Putamen (tissue), 1 donor: ENCODE results near the gene SERPINB2.
"Not testable (repeated sequence)": the region's sequence is repeated elsewhere in the genome, so short reads cannot be mapped to it uniquely, and the experiment has no call there.

Source experiments
- DNase-seq: peaks from one replicate; pipeline ENCODE4 v3.0.0-alpha.2; 2016; ENCODE audit warnings: low spot score

Gene SERPINB2

DNA sequence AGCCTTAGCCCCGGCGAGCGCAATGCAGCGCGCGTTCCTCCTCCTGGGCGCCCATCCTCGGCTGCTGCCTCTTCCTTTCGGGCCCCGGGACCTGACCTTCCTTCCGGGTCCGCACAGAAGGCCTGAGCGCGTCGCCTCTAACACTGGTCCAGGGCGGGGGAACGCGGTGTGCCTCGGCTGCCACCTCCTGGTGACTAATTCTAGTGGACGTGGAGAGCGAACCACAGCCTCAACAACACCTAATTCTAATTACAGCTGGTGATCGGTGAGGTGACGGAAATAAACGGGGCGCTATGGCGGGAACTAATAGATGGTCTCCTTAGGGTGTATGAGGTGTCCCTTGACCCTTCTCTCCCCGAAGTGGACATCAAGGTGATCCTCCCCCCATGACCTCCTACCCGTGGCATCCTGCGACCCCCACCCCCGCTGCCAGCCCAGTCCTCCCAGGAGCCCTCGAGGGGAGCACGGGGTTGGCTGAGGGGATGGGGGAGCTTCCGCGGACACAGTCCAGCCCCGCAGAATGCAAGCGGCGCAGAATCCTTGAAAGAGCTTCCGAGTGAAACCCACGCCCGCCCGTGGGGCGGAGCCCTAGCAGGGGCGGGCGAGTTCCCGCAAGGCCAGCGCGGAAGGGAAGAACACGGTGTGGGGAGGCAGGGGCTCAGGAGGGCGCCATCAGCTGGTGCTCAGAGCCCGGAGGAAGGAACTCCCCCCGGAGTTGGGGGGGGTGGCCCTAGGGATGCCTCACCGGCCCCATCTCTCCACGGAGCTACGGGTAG lies 48.8 kb downstream of the SERPINB2 start:
- DNase-seq, result peak; percentile 54

DNA sequence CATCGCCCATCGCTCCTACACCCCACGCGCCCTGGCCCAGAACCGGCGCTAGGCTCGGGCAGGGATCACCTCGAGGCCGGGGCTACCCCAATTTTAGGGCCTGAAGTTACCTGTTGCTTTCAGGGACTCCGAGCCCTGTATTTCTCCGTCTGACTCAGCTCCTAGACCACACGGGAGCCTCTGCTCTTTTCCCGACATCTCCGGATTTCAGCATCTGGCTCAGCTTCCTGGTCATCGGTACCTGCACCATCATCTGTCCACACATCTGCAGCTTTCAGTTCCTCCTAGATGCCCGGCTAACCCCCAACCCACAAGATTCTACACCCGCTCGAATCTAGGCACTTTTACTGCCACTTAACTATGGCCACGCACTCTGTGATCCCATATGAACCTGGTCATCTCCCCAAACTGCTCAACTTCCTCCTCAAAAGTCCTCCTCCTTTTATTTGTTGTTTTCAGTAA lies 49.5 kb downstream of the SERPINB2 start:
- DNase-seq, result no peak

DNA sequence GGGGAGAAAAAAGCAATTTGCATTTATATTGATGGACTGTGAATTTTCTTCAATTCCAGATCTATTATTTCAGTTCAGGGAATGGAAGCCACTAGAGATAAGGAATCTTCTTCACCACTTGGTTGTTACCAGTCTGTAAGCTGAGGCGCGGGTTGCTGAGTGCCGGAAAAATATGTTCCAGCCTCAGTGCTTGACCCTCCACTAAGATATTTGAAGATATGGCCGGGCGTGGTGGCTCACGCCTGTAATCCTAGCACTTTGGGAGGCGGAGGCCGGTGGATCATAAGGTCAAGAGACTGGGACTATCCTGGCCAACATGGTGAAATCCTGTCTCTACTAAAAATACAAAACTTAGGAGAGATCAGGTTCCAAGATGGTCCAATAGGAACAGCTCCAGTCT lies 52.5 kb downstream of the SERPINB2 start:
- DNase-seq, result no peak

DNA sequence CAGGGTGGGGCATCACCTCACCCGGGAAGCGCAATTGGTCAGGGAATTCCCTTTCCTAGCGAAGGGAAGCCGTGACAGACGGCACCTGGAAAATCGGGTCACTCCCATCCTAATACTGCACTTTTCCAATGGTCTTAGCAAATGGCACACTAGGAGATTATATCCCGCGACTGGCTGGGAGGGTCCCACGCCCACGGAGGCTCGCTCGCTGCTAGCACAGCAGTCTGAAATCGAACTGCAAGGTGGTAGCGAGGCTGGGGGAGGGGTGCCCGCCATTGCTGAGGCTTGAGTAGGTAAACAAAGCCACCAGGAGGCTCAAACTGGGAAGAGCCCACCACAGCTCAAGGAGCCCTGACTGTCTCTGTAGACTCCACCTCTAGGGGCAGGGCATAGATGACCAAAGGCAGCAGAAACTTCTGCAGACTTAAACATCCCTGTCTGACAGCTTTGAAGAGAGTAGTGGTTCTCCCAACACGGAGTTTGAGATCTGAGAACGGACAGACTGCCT lies 53.1 kb downstream of the SERPINB2 start:
- DNase-seq, result not testable (repeated sequence)

DNA sequence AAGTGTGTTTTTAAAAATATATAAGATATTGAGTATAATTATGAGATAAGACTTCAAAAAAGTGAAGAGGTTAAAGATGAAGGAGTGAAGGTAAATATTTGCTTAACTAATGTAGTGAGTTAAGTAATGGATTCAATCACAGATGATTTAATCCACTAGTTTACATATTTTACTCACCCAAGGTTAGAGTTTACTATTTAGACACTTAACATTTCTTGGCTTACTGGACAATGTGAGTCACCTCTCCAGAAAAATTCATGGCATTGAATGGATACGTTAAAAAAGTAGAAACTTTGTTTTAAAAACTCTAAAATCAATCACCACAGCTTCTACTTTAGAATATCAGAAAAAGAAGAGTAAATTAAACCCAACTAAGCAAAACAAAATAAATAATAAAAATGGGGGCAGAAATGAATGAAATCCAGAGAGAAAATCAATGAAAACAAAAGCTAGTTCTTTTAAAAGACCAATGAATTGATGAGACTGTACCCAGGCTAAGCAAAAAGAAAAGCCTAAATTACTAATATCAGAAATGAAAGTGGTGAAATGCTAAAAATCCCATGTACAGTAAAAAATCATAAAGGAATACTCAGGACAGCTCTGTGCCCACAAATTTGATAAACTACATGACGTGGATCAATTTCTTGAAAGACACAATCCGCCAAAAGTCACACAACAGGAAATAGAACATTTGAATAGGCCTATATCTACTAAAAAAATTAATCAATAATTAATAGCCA lies 59.7 kb downstream of the SERPINB2 start:
- no peak for DNase-seq

DNA sequence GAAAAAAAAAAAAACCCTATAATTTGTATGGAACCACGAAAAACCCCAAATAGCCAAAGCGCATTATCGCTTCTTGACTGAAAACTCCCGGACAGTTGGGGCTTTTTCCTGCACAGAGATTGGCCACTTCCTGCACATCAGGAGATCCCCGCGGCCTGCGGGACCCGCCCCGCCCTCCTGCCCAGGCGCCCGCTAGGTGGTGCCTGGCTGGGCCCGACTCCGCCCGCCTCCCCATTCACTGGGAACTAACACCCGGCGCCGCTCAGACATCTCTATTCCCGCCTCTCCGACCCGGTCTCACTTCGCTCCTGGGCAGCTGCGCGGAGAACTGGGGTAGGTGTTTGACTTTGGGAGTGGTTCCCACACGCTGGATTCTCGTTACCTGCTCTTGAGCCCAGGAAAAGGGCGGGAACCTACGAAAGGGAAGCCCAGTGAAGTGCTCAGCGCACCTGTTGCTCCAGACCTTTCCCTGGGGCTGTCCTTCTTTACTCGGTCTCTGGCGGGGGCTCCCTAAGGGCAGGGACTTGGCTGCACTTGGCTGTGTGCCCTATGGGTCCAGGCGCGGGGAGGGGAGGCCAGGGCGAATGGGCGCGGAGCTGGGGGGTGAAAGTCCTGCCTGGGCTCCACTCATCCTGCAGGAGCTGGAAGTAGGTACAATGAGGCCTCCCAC lies 61.7 kb downstream of the SERPINB2 start, which contains the start of gene HMSD:
TSS of gene HMSD (plus strand) at position 234 of the 670 bp plus-strand sequence. CDS start 4,155 bp downstream, outside the sequence.
- peak; percentile 49 for DNase-seq

DNA sequence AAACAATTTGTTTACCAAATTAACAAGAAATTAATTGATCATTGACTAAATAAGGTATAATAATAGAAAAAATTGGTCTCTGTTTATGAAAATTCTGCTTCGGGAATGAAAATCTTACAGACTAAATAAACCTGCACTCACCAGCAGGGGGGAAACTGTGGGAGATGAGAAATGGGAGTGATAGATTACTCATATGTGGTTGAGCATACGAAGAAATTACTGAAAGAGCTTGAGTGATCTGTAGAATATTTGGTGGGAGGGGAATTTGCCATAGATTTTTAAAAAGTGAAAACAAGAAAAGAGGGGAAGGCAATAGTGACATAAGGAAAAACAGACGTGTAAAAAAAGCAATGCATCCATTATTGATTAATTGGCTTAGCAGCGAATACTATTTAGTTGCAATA lies 63.8 kb downstream of the SERPINB2 start:
- DNase-seq, result no peak
